Right lobe of liver (tissue), 4 donors: ENCODE data around the gene TRRAP.

Source experiments
- POLR2A ChIP-seq: fragments of 450-650 bp; IDR thresholded peaks from one replicate; pipeline ENCODE4 v1.6.1; 2017; ENCODE audit warnings: antibody characterized with exemption, mild to moderate bottlenecking
- TF ChIP-seq, protein P1 (sequence below), 4 donors: fragments of 200-600 bp in 3 of 4; fragments of 450-650 bp in 1 of 4; IDR thresholded peaks; one replicate each; pipeline versions ENCODE4 v1.5.1 to v1.8.0; 2016 to 2022; ENCODE audit warnings: antibody characterized with exemption in 4 of 4, mild to moderate bottlenecking in 2 of 4
- donor health status: DM: no; HTN: no; CAD: no.
- donor health status: DM: no; HTN: no; CAD: no.
- donor health status: DM: no; HTN: yes; CAD: no.

DNA sequence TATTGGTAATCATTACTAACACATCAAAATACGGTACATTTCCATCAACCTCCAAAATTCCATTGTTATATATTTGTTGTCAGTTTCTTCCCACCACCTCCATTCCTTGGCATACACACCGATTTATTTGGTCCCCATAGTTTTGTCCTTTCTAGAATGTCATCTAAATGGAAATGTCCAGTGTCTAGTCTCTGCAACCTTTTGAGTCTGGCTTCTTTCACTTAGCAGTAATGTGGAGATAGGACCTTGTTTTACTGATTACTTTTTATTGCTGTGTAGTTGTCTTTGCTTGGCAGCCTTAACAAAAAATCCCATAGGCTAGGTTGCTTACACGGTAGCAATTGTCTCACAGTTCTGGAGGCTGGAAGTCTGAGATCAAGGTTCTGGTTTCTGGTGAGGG lies 22.5 kb downstream of the TRRAP start:
- TF ChIP-seq, protein P1, sequence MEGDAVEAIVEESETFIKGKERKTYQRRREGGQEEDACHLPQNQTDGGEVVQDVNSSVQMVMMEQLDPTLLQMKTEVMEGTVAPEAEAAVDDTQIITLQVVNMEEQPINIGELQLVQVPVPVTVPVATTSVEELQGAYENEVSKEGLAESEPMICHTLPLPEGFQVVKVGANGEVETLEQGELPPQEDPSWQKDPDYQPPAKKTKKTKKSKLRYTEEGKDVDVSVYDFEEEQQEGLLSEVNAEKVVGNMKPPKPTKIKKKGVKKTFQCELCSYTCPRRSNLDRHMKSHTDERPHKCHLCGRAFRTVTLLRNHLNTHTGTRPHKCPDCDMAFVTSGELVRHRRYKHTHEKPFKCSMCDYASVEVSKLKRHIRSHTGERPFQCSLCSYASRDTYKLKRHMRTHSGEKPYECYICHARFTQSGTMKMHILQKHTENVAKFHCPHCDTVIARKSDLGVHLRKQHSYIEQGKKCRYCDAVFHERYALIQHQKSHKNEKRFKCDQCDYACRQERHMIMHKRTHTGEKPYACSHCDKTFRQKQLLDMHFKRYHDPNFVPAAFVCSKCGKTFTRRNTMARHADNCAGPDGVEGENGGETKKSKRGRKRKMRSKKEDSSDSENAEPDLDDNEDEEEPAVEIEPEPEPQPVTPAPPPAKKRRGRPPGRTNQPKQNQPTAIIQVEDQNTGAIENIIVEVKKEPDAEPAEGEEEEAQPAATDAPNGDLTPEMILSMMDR (IDR thresholded peaks at IDR 0.05), result no peak
- no peak for TF ChIP-seq POLR2A
